ENCODE data around the gene ZNF217.
"Not testable (repeated sequence)": the region's sequence is repeated elsewhere in the genome, so short reads cannot be mapped to it uniquely, and the experiment has no call there.

The ZNF217 gene

DNA sequence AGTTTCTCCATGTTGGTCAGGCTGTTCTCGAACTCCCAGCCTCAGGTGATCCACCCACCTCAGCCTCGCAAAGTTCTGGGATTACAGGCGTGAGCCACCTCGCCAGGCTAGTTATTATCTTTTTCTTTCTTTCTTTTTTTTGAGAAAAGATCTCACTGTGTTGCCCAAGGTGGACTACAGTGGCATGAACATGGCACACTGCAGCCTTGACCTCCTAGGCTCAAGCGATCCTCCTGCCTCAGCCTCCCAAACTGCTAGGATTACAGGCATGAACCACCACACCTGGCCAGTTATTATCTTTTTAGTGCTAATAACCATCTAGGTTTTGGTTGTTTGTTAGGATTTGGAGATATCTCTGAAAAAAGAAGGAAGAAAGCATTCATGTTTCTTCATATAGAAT, 35.8 kb upstream of the ZNF217 start:
- no peak overlapping the region for H3K4me3 ChIP-seq (ENCODE audit: low read depth in 1 of 2, low read length in 2 of 2)
- no peak overlapping the region for H3K9ac ChIP-seq (ENCODE audit: low read depth in 1 of 2, low read length in 2 of 2)
- no peaks in the 10 kb centered on the region for H3K4me1 ChIP-seq (ENCODE audit: control insufficient read depth in 1 of 2, insufficient read depth in 2 of 2, low read length in 2 of 2)
- H3K9me3 ChIP-seq (ENCODE audit: control insufficient read depth in 1 of 2, low read length in 2 of 2): no peaks in the 10 kb centered on the region
- no peak overlapping the region for H3K27ac ChIP-seq (ENCODE audit: low read depth, low read length)
- no peaks in the 10 kb centered on the region for H3K36me3 ChIP-seq (ENCODE audit: control insufficient read depth in 1 of 2, insufficient read depth in 2 of 2, low read length in 2 of 2)
- no peaks in the 10 kb centered on the region for H3K27me3 ChIP-seq (ENCODE audit: control insufficient read depth in 1 of 2, insufficient read depth in 2 of 2, low read length in 2 of 2)

DNA sequence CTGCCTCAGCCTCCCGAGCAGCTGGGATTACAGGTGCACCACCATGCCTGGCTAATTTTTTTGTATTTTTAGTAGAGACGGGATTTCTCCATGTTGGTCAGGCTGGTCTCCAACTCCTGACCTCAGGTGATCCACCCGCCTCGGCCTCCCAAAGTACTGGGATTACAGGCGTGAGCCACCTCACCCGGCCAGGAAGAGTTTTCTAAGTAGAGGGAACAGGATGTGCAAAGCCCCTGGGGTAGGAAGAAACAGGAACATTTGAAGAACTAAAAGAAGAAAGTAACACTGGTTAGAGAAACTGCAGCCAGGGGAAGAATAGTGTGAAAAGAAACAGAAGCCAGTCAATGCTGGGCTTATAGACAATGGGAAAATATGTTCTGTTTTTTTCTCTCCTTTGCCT, 35.1 kb upstream of the ZNF217 start:
- not testable (repeated sequence) for H3K4me3 ChIP-seq (ENCODE audit: low read depth in 1 of 2, low read length in 2 of 2); H3K27ac ChIP-seq (ENCODE audit: low read depth, low read length); H3K4me1 ChIP-seq (ENCODE audit: control insufficient read depth in 1 of 2, insufficient read depth in 2 of 2, low read length in 2 of 2); H3K27me3 ChIP-seq (ENCODE audit: control insufficient read depth in 1 of 2, insufficient read depth in 2 of 2, low read length in 2 of 2); H3K9me3 ChIP-seq (ENCODE audit: control insufficient read depth in 1 of 2, low read length in 2 of 2); H3K36me3 ChIP-seq (ENCODE audit: control insufficient read depth in 1 of 2, insufficient read depth in 2 of 2, low read length in 2 of 2); H3K9ac ChIP-seq (ENCODE audit: low read depth in 1 of 2, low read length in 2 of 2)

DNA sequence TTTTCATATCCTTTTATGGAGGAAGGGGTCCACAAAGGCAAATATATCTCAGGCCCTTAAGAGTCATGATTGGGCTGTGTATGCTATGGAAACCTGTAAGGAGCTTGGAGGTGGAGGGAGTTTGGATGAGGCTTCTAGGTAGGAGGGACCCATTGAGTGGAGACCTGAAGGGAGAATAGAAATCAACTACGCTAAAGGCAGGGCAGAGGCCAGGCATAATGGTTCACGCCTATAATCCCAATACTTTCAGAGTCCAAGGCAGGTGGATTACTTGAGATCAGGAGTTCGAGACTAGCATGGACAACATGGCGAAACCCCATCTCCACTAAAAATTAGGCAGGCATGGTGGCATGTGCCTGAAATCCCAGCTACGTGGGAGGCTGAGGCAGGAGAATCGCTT, 34.4 kb upstream of the ZNF217 start:
- Histone ChIP-seq H3K36me3 (ENCODE audit: control insufficient read depth in 1 of 2, insufficient read depth in 2 of 2, low read length in 2 of 2) (no peaks in the 10 kb centered on the region), H3K27ac (ENCODE audit: low read depth, low read length) (no peak overlapping the region), H3K9me3 (ENCODE audit: control insufficient read depth in 1 of 2, low read length in 2 of 2) (no peaks in the 10 kb centered on the region), H3K9ac (ENCODE audit: low read depth in 1 of 2, low read length in 2 of 2) (no peak overlapping the region), H3K4me1 (ENCODE audit: control insufficient read depth in 1 of 2, insufficient read depth in 2 of 2, low read length in 2 of 2) (peaks cover 3 to 9% of the 10 kb centered on the region in 2 donors), H3K27me3 (ENCODE audit: control insufficient read depth in 1 of 2, insufficient read depth in 2 of 2, low read length in 2 of 2) (no peaks in the 10 kb centered on the region), H3K4me3 (ENCODE audit: low read depth in 1 of 2, low read length in 2 of 2) (no peak overlapping the region)

DNA sequence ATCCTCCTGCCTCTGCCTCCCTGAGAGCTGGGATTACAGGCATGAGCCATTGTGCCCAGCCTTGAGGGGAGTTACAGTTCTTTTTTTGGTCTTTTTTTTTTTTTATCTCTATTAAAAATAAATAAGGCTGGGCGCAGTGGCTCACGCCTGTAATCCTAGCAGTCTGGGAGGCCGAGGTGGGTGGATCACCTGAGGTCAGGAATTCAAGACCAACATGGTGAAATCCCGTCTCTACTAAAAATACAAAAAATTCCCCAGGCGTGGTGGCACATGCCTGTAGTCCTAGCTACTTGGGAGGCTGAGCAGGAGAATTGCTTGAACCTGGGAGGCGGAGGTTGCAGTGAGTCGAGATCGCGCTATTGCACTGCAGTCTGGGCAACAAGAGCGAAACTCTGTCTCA, 33.4 kb upstream of the ZNF217 start:
- H3K27me3 ChIP-seq (ENCODE audit: control insufficient read depth in 1 of 2, insufficient read depth in 2 of 2, low read length in 2 of 2); H3K4me3 ChIP-seq (ENCODE audit: low read depth in 1 of 2, low read length in 2 of 2); H3K36me3 ChIP-seq (ENCODE audit: control insufficient read depth in 1 of 2, insufficient read depth in 2 of 2, low read length in 2 of 2); H3K9me3 ChIP-seq (ENCODE audit: control insufficient read depth in 1 of 2, low read length in 2 of 2); H3K9ac ChIP-seq (ENCODE audit: low read depth in 1 of 2, low read length in 2 of 2); H3K27ac ChIP-seq (ENCODE audit: low read depth, low read length): not testable (repeated sequence)
- H3K4me1 ChIP-seq (ENCODE audit: control insufficient read depth in 1 of 2, insufficient read depth in 2 of 2, low read length in 2 of 2): peaks cover 14 to 19% of the 10 kb centered on the region in 2 donors

DNA sequence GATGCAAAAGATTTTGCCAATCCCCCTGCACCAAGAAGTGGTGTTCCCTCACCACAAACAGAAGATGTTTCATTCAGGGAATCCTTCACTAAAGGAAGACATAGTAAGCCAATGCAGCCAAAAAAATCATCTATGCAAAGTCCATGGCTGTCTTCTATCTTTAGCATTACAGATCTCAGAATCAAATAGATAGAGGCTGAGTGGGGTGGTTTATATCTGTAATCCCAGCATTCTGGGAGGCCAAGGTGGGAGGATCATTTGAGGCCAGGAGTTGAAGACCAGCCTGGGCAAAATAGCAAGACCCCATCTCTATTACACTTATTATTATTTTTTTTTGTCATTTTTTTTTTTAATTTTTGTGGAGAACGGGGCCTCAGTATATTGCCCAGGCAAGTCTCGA, 32.9 kb upstream of the ZNF217 start:
- Histone ChIP-seq H3K9me3 (ENCODE audit: control insufficient read depth in 1 of 2, low read length in 2 of 2) (no peaks in the 10 kb centered on the region), H3K36me3 (ENCODE audit: control insufficient read depth in 1 of 2, insufficient read depth in 2 of 2, low read length in 2 of 2) (no peaks in the 10 kb centered on the region), H3K9ac (ENCODE audit: low read depth in 1 of 2, low read length in 2 of 2) (no peak overlapping the region), H3K4me1 (ENCODE audit: control insufficient read depth in 1 of 2, insufficient read depth in 2 of 2, low read length in 2 of 2) (peaks cover 18 to 24% of the 10 kb centered on the region in 2 donors), H3K27ac (ENCODE audit: low read depth, low read length) (no peak overlapping the region), H3K4me3 (ENCODE audit: low read depth in 1 of 2, low read length in 2 of 2) (no peak overlapping the region), H3K27me3 (ENCODE audit: control insufficient read depth in 1 of 2, insufficient read depth in 2 of 2, low read length in 2 of 2) (no peaks in the 10 kb centered on the region)

DNA sequence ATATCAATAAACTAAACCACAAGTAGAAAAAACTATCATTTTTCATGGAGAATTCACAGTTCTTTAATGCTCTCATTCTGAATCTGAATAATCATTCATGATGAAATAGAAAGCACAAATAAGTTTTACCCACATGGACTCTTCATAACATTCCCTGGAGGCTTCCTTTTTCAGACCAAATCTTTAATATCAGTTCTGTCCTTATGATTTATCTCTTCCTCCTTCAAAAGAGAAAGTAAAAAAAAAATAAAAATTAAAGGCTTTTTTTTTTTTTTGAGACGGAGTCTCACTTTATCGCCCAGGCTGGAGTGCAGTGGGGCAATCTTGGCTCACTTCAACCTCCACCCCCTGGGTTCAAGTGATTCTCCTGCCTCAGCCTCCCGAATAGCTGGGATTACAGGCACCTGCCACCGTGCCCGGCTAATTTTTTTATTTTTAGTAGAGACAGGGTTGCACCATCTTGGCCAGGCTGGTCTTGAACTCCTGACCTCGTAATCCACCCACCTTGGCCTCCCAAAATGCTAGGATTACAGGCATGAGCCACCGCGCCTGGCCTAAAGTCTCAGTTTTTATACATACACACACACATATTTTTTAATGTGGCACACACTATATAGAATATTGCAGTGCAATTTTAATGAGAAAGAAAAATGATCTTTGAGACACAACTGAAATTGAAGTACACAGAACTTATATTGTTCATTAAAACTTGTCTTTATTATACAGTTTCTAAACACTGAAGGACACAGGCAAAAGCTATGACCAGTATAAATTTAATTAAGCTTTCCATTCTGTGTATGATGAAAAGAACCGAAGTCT, 31.9 kb upstream of the ZNF217 start:
- Histone ChIP-seq H3K27me3 (ENCODE audit: control insufficient read depth in 1 of 2, insufficient read depth in 2 of 2, low read length in 2 of 2) (no peaks in the 10 kb centered on the region), H3K9me3 (ENCODE audit: control insufficient read depth in 1 of 2, low read length in 2 of 2) (no peaks in the 10 kb centered on the region), H3K27ac (ENCODE audit: low read depth, low read length) (no peak overlapping the region), H3K4me3 (ENCODE audit: low read depth in 1 of 2, low read length in 2 of 2) (no peak overlapping the region), H3K36me3 (ENCODE audit: control insufficient read depth in 1 of 2, insufficient read depth in 2 of 2, low read length in 2 of 2) (no peaks in the 10 kb centered on the region), H3K9ac (ENCODE audit: low read depth in 1 of 2, low read length in 2 of 2) (no peak overlapping the region), H3K4me1 (ENCODE audit: control insufficient read depth in 1 of 2, insufficient read depth in 2 of 2, low read length in 2 of 2) (peaks cover 19 to 29% of the 10 kb centered on the region in 2 donors)

DNA sequence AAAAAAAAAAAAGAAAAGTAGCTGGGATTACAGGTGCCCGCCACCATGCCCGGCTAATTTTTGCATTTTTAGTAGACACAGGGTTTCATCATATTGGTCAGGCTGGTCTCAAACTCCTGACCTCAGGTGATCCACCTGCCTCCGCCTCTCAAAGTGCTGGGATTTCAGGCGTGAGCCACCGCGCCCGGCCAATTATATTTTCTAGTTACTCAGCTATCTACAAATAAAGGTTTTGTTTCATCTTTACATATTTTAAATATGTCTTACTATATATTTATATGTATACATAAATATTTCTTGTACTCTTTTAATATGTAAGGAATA, 31.2 kb upstream of the ZNF217 start:
- not testable (repeated sequence) for H3K36me3 ChIP-seq (ENCODE audit: control insufficient read depth in 1 of 2, insufficient read depth in 2 of 2, low read length in 2 of 2); H3K9me3 ChIP-seq (ENCODE audit: control insufficient read depth in 1 of 2, low read length in 2 of 2); H3K27ac ChIP-seq (ENCODE audit: low read depth, low read length); H3K27me3 ChIP-seq (ENCODE audit: control insufficient read depth in 1 of 2, insufficient read depth in 2 of 2, low read length in 2 of 2); H3K4me3 ChIP-seq (ENCODE audit: low read depth in 1 of 2, low read length in 2 of 2); H3K9ac ChIP-seq (ENCODE audit: low read depth in 1 of 2, low read length in 2 of 2)
- H3K4me1 ChIP-seq (ENCODE audit: control insufficient read depth in 1 of 2, insufficient read depth in 2 of 2, low read length in 2 of 2): peaks cover 19 to 29% of the 10 kb centered on the region in 2 donors

DNA sequence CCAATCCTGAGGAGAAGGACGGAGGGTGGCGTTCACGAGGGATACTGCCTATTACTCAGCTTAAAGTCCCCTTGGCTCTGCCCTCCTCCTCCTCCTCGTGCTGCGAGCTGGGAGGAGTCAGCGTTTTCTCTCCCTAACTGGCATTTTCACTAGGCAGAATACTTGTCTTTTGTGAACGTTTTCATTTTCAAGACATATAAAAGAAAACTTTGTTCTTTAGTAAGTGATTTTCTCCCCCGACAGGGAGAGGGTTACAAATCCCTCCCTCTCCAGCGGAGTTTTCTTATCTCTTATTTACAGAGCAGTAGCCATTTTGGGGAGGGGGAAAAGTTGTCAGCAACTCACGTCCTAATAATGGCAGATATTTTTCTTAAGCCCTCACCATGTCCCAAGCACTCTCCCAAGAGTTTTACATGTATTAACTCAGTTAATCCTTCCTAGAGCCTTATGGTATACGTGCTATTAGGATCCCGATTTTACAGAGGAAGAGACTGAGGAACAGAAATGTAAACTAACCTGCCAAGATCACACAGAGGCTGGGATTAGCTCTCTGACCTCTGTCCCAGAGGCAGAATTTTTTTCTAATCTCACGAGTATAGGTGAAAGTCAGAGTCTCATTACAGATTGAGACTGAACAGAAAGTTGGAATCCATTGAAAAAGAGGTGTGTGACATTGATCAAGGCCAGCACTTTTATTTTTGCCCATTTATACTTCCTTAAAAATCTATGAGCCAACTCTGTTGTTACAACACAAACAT, 30.0 kb upstream of the ZNF217 start:
- H3K4me1 ChIP-seq (ENCODE audit: control insufficient read depth in 1 of 2, insufficient read depth in 2 of 2, low read length in 2 of 2): peaks cover 19 to 29% of the 10 kb centered on the region in 2 donors
- peak overlapping the region; percentile 80 for H3K27ac ChIP-seq (ENCODE audit: low read depth, low read length)
- H3K9ac ChIP-seq (ENCODE audit: low read depth in 1 of 2, low read length in 2 of 2): peak overlapping the region; percentile 67 to 73
- no peaks in the 10 kb centered on the region for H3K36me3 ChIP-seq (ENCODE audit: control insufficient read depth in 1 of 2, insufficient read depth in 2 of 2, low read length in 2 of 2)
- H3K9me3 ChIP-seq (ENCODE audit: control insufficient read depth in 1 of 2, low read length in 2 of 2): no peaks in the 10 kb centered on the region
- H3K27me3 ChIP-seq (ENCODE audit: control insufficient read depth in 1 of 2, insufficient read depth in 2 of 2, low read length in 2 of 2): no peaks in the 10 kb centered on the region
- peak overlapping the region; percentile 51 to 65 for H3K4me3 ChIP-seq (ENCODE audit: low read depth in 1 of 2, low read length in 2 of 2)

DNA sequence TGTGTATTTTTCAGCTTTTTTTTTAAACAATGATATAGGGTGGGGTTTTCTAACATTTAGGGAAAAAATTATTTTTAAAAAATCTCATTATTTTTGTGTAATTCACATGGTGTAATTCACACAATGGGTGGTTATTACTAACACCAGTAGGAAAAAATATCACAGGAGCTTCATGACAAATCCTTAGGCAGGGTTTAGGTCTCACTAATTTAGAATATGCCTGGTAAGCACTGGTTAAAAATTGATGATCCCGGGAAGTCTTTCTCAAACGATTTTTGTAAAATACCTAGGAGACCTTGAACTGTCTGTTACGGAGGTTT, 29.5 kb upstream of the ZNF217 start:
- Histone ChIP-seq H3K4me3 (ENCODE audit: low read depth in 1 of 2, low read length in 2 of 2) (peak overlapping the region; percentile 51 to 65), H3K36me3 (ENCODE audit: control insufficient read depth in 1 of 2, insufficient read depth in 2 of 2, low read length in 2 of 2) (no peaks in the 10 kb centered on the region), H3K4me1 (ENCODE audit: control insufficient read depth in 1 of 2, insufficient read depth in 2 of 2, low read length in 2 of 2) (peaks cover 19 to 29% of the 10 kb centered on the region in 2 donors), H3K9ac (ENCODE audit: low read depth in 1 of 2, low read length in 2 of 2) (peak overlapping the region; percentile 67 to 73), H3K27ac (ENCODE audit: low read depth, low read length) (peak overlapping the region; percentile 80), H3K27me3 (ENCODE audit: control insufficient read depth in 1 of 2, insufficient read depth in 2 of 2, low read length in 2 of 2) (no peaks in the 10 kb centered on the region), H3K9me3 (ENCODE audit: control insufficient read depth in 1 of 2, low read length in 2 of 2) (no peaks in the 10 kb centered on the region)

DNA sequence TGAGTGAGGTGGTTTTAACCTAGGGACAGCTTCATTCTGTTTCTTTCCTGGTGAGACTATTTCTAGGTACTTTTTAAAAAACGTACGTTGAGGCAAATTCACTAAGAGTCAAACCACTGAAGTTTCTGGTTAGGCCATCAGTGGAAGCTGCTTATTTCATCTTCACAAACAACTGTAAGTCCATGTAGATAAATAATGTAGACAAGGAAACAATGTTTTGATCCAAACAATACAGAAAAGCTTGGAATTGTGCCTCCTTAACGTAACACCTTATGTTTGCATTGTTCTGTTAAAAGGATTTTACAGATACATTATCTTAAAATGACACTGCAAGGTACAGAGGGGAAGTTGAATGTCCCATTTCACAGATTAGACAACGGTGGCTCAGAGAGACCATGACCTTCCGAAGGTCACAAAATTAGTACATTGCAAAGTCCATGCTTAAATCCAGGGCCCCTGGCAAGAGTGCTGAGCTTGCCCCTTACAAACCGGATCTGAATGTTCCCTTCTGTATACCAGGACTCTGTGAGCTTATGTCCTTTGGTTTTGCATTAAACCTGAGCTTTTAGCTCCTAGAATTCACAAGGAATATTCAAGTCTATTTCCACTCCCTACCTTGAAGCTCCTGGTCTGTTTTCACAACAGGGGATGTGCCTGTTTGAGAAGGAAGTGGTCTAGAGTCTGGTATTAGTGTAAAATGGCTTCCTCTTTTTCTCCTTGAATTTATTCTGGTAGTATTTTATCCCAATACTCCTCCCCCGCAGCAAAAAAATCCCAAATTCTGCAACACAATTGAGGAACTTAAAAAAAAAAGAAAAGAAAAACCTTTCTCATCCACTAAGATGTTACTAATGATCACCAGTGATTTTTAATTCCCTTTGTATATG, 28.9 kb upstream of the ZNF217 start:
- H3K27me3 ChIP-seq (ENCODE audit: control insufficient read depth in 1 of 2, insufficient read depth in 2 of 2, low read length in 2 of 2): no peaks in the 10 kb centered on the region
- H3K4me1 ChIP-seq (ENCODE audit: control insufficient read depth in 1 of 2, insufficient read depth in 2 of 2, low read length in 2 of 2): peaks cover 19 to 29% of the 10 kb centered on the region in 2 donors
- peak overlapping the region; percentile 21 to 67 for H3K9ac ChIP-seq (ENCODE audit: low read depth in 1 of 2, low read length in 2 of 2)
- no peaks in the 10 kb centered on the region for H3K36me3 ChIP-seq (ENCODE audit: control insufficient read depth in 1 of 2, insufficient read depth in 2 of 2, low read length in 2 of 2)
- peak overlapping the region; percentile 9 to 22 for H3K4me3 ChIP-seq (ENCODE audit: low read depth in 1 of 2, low read length in 2 of 2)
- no peaks in the 10 kb centered on the region for H3K9me3 ChIP-seq (ENCODE audit: control insufficient read depth in 1 of 2, low read length in 2 of 2)
- peak overlapping the region; percentile 78 for H3K27ac ChIP-seq (ENCODE audit: low read depth, low read length)

All from duodenal mucosa (tissue), 2 donors.